ENCODE data around the gene WNK2. TPM values are rescaled to one million over a fixed set of nuclear protein-coding genes. Genes with fewer than 3 reads are reported as not detected.
A peak's percentile ranks its signal among the peaks of the same experiment; 100 is the strongest.
"Not testable (repeated sequence)": the region's sequence is repeated elsewhere in the genome, so short reads cannot be mapped to it uniquely, and the experiment has no call there.

Gene WNK2
- total RNA-seq (2014; rRNA removed), result not detected in 2 replicates
- not detected for polyA plus RNA-seq (2012)

DNA sequence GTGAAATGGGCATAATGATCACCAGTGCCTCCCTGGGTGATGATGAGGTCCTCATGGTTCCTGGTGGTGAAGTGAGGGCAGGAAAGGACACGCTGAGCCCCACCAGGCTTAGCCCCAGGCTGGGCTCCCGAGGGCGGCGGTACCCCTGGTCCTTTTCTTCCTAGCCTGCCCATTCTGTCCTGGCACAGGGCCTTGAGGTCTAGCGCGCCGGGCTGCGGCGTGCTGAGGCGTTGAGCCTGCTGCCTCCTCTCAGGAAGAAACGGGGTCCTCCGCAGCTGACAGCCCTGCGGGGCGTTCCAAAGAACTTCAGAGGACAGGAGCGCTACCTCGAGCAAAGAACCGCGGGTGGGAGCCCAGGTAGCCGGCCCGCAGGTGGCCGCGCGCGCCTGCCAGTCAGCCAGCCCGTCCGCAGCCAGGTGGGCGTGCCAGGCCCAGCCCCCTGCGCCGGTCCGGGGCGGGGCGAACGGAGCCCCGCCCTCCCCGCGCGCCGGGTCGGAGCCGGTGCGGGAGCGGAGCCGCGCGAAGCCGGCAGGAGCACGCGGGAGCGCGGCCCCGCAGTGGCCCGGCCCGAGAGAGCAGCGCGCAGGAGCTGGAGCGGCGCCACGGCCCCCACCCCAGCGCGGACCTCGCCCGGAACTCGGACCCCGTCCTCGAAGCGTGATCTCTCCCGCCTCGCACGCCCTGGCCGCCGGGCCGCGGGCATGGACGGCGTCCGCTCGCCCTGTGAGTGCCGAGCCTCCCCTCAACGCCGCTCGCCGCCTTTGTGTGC lies at the start of gene WNK2:
Gene WNK2 (plus strand): TSS at position 477 of the 769 bp plus-strand sequence. CDS start 791 bp downstream, outside the sequence.
- no peak for DNase-seq (ENCODE audit: low read depth)

DNA sequence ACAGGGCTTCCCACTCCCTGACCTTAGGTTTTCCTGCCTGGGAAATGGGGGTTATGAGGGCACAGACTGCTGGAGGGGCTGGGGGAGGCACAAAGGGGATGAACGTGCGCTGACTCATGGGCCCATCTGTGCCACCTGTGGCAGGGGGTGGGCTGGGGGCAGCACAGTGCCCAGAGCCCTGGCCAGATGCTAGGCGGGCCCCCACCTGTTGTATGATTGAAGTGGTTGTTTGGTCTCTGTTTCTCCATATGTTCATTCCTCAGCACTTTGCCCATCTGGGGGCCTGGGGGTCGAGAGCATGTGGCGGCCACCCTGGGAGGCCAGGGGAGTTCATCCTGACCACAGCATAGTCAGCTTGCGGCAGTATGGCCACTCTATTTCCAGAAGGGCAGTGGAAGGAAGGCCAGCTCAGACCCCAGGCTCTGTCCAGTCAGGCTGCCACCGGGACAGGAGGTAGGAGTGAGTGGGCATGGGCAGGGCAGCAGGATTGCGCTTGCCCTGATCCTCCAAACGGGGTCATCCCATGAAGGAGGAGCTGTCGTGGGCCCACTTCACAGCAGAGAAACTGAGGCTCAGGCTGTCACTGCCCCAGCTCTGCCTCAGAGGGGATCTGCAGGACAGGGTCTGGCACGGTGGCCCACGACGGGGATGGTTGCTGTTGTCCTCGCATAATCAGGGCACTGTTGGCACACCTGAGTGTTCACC lies 49.0 kb upstream of the WNK2 start:
- no peak for DNase-seq (ENCODE audit: low read depth)

DNA sequence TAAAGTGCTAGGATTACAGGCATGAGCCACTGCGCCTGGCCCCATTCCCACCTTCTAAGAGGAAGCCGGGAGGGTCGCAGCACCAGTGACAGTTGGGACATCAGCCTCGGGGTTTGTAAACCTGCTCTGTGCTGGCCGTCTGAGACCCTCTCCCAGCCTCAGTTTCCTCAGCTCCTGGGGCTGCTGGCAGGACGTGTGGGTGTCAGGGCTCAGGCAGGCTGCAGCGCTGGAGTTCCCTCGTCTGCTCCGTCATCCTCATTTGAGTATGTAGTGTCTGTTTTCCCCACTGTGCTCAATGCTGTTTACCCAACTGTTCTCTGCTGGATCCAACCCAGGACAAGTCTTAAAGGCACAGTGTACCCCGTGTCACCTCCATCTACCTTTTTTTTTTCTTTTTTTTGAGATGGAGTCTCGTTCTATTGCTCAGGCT lies 47.9 kb upstream of the WNK2 start:
- peak; percentile 66 for DNase-seq (ENCODE audit: low read depth)

DNA sequence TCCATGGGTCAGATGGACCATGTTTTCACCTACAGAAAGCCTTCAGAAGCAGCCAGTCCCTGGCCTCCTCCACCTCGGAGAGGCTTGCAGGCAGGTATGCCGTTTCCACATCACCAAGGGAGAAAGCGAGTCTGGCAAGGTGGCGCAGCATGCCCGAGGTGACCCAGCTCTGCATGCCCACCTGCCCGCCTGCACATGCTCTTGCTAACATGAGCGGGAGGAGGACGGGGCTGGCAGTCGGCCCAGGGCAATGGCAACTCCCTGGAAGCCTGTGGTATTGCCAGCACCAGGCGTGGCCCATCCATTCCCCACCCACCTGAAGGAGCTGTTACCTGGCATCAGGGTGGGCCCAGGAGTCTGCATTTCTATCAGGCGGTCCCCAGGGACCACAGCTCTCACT lies 46.6 kb upstream of the WNK2 start:
- no peak for DNase-seq (ENCODE audit: low read depth)

DNA sequence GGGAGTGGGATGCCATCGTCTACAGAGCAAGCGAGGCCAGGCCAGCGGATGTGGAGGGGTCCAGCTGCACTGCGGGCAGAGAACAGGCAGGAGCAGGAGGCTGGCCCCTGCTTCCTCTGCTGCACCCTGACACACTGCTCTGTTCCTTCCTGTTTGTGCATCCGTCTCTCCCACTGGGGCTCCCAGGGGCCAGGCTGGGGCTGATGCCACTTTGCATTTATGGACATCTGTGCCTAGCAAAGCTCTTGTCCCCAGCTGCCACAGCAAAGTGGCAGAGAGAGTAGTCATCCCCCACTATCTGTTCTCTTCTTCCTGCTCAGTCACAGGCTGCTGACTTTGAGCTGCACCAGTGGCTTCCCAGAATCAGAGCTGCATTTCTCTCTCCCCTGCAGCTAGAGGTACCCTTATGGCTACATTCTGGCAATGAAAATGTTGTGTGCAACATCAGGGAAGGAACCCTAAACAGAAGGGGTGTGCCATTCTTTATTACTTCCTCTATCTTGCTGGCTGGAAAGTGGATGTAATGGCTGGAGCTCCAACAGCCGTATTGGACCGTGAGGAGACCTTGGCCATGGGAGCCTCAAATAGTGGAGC lies 45.7 kb upstream of the WNK2 start:
- no peak for DNase-seq (ENCODE audit: low read depth)

DNA sequence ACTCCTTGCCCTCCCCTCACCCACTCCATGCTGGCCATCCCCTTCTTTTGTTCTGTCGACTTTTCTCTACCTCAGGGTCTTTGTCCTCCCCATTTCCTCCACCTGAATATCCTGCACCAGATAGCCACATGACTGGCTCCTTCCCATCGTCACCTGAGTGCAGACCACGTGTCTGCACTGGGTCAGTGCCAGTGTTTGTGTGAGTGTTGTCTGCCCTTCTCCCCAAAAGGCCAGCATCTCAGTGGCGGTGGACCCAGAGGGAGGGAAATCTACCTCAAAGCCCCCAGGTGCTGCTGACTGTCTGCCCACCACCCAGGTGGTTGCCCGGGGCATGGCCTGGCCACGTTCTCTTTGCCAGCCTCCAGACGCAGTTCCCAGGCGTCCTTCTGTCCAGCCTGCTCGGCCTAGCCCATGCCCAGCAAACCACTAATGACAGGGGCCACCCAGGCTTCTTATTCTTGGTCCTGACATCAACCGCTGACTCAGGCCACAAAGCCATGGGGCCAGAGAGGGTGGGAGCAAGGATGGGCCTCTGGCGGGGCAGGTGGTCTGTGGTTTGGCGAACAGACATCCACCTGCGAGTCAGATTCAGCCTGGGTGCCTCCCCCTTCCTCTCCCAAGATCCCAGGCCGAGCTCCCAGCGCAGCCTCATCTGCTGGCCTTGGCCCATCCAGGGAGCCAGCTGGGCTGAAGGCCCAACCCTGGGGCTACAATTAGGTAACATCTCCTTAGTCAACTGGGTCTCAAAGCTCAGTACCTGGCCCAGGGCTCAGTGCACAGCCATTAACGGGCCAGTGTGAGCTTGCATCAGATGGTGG lies 44.4 kb upstream of the WNK2 start:
- DNase-seq (ENCODE audit: low read depth), result no peak

DNA sequence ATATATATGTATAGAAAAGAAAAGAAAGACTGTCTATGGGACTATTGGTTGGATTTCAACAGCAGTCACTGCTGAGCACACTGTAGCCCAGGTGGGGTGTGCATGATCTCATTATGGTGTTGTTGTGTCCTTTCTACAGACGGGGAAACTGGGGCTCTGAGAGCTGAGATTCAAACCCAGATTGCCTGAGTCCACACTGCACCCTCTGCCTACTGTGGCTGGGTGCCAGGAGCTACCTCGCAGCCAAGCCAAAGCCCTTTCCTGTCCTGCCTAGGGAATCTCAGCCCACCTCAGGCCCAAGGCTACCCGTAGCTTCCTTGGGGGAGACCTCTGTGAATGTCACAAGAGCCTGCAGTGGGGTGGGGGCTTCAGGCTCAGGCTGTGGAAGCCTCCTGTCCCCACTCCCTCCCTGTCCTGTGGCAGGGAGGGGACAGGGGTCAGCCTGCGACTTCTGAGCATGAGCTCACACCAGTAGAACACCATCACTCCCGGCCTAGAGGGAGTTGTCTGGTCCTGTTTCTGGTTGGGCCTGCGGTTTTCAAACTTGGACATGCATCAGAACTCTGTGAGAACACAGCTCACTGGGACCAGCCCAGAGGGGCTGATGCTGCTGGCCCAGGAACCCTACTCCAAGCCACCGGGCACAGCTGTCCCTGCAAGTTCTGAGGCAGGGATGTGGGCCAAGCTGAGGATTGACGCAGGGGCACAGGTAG lies 42.0 kb upstream of the WNK2 start:
- DNase-seq (ENCODE audit: low read depth), result no peak

DNA sequence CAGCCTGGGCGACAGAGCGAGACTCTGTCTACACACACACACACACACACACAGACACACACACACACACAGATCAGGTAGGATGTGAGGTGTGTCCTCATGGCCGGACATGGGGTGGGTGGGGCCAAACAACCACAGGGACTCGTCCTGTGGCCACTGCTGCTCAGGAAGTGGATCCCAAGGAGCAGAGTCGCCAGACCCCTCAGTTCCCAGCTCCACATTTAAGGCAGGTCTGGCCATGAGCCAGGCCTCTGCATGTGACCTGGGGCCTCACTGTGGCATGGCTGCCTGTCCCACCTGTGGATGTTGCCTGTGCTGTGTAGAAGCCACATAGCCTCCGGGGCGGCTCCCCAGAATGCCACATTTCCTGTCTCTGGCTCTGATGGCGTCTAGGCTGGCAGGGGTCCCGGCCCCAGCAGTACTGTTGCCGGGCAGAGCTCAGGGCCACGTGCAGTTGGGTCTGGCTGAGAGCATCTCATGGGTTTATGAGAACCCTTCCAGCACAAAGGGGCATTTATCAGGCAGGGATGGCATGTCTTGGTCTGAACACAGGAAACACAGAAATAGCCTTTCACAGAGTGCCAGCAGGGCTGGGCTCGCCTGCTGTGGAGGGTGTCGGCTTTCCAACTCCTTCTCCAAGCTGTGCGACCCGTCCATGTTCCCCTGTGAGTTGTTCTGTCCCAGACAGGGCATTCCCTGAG lies 40.0 kb upstream of the WNK2 start:
- no peak for DNase-seq (ENCODE audit: low read depth)

DNA sequence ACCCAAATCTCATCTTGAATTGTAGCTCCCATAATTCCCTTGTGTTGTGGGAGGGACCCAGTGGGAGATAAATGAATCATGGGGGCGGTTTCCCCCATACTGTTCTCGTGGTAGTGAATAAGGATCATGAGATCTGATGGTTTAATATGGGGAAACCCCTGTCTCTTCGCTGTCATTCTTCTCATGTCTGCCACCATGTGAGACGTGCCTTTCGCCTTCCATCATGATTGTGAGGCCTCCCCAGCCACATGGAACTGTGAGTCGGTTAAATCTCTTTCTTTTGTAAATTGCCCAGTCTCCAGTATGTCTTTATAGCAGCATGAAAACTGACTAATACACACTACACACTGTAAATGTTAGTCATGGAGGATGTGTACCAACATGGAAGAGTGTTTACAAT lies 37.2 kb upstream of the WNK2 start:
- DNase-seq (ENCODE audit: low read depth), result not testable (repeated sequence)

DNA sequence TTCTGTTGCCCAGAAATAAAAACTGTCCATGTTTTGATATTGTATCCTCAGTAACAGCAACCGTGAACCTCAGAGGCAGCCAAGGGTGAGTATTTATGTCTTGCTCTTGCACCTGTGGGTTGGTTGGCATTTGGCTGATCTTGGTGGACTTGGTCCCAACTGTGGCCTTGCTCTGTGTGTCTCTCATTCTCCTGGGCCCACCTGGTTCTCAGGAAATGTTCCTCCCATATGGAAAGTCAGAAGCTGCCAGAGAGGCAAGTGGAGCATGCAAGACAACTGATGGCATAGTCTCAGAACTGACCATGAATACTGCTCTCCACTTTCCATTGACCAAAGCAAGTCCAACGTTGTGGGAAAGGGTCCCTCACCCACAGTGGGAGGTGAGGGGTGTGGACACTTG lies 36.3 kb upstream of the WNK2 start:
- DNase-seq (ENCODE audit: low read depth), result no peak

DNA sequence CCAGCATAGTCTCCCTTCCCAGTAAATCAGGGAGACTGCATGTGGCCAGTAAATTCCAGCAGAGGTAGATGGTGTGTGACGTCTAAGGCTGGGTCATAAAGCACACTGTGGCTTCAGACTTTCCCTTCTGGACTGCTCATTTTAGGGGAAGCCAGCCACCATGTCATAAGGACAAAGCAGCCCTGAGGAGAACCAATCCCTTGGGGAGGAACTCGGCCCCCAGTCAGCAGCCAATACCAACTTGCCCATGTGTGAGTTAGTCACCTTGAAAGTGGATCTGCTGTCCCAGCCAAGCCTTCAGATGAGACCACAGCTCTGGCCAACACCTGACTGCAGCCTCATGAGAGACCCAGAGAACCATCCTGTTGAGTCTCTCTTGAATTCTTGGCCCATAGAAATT lies 35.2 kb upstream of the WNK2 start:
- DNase-seq (ENCODE audit: low read depth), result no peak

DNA sequence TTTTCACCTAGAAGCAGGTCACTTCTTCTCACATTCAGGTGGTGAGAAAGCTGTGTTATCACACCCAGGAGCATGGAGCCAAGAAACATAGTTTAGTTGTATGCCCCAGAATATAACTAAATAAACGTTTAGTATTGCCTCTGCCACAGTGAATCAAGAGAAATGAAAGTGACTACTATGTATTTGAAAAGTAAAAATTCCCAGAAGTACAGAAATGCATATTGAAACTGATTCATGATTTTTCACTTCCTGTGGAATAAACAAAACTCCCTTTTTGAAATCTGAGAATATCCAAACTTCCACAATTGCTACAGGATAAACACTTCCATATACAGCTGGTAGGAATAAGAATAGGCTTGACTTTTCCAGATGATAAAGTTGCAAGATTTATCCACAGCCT lies 34.6 kb upstream of the WNK2 start:
- peak; percentile 29 for DNase-seq (ENCODE audit: low read depth)

DNA sequence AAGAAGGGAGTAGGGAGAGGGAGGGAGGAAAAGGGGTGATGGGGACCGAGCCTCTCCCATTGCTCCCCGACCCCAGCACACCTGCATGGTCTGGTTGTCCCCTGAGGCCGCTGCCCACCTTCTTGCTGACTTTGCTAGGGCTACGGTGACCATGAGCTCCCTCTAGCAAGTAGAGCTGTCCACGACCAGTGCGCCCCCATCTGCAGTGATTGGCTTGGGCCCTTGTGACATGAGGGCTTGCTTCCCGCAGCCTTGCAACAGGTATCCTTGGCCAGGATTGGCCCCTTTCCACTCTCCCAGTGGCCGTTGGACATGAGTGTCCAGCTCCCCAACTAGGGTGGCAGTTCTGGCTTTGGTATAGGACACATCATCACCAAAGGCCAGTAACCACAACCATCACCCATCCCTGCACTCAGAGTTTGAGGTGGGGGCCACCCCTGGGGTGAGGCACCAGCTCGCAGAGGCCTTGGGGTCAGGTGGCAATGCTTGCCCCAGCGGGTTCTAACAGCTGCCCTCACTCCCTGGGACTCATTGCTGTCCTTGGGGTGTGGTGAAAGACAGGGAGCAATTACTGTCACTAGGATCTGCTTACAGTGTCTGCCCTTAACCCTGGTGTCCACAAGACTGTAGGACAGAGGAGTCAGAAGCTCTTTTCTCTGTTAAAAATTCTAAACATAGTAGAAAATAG lies 32.7 kb upstream of the WNK2 start:
- DNase-seq (ENCODE audit: low read depth), result no peak

DNA sequence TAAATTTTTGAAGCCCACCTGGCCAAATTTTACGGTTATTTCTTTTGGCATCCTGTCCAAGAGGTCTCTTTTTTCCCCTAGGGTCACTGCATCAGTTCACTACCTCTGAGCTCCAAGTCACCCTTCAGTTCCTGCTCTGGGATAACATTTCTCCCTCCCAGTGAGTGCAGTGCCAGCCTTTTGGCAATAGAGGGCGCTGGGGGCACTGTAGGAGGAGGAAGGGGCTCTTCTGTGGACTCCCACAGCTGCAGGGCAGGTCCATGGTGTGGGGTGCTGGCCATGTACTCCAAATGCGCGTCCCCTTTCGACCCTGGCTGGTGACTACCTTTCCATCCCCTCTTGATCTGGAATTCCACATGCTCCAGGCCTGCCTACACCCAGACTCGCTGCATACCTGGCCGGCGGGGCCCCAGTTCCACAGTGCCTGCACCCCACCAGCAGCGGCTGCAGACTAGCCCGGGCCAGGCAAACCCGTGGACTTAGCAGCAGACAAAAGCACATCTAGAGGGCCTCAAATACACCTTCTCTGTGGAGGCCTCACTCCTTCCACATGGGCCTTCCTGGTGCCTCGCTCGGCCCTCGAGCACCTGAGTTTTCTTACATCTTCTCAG lies 29.5 kb upstream of the WNK2 start:
- DNase-seq (ENCODE audit: low read depth), result no peak

DNA sequence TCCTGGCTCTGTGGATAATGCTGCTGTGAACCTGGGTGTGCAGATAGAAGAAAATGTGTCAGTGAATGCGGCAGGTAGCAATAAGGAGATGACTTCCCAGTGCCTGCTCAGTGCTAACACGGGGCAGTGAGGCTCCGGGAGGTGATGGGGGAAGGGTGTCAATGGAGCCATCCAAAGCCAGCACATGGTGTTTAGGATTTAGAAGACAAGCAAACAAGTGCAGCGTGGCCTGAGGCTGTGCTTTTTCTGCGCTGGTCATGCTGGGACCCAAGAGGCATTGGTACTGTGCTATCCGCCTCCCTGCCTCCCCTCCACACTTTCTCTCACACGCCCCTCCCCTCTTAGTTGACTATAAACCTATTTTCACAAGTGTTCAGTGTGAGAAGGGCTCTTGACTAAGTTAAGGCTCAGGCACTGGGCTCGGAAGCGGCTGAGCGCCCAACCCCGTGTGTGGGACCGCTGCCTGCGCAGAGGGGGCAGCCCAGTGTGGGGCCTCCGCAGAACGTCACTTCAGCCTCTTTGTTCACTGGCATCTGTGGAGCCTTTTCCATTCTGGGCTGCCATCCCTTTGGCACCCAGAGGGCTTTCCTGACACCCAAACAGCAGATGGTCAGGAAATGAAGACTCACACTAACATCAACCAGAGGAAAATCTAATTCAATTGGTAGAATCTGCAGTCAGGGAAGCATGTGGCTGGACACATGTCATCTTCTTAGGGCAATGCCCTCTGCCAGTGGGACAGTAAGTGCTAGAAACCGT lies 28.0 kb upstream of the WNK2 start:
- DNase-seq (ENCODE audit: low read depth), result no peak

DNA sequence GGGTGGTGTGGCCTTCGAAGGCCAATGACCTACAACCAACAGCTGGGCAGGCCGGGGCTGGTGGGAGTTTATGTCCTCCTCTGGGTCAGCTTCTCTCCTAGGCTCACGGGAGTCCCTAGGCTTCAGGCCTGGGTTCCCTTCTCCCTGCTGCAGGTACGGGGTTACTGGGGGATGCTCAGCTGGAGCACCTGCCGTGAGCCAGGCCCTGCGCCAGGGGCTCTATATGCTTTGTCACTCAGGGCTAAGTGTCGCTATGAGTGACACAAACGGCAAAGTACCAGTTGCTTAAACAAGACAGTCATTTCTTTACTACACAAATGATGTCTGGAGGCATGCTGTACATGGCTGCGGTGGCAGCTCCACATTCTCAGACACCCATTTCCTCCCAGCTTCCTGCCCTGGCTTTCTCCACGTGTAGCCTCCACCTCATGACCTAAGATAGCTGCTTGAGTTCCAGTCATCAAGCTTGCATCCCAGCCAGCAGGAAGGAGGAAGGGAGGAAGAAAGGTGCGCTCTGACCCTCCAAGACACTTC lies 27.4 kb upstream of the WNK2 start:
- DNase-seq (ENCODE audit: low read depth), result no peak

DNA sequence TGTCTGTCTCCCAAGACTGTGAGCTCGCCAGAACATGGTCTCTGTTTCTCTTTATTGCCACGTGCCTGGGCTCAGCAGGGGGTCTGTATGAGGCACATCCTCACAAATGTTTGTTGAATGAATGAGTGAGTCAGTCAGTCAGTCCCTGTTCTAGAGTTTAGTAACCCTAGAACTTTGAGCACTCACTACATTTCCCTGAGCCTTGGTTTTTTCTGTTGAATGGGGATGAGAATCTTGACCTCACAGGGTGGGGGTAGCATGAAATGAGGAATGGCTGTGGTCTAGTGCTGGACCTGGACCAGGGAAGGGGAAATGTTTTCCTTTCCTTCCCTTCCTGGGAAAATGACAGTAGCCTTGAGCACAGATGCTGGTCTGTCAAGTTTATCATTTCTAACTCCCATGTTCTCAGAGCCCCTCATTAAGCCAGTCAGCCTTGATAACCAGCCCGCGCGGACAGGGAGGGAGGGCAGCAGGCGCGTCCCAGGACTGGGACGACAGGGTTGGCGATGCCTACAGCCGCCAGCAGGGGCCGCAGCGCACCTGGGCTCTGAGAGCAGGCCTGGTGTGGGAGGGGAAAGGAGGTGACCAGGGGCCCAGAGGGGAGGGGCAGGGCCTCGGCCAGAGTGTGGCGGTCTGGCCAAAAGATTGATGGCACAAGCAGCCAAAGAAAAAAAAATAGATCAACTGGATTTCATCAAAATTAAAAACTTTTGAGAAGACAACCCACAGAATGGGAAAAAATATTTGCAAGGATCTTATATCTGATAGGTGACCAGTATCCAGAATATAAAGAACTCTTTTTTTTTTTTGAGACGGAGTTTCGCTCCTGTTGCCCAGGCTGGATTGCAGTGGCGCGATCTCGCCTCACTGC lies 24.1 kb upstream of the WNK2 start:
- DNase-seq (ENCODE audit: low read depth), result peak; percentile 51
